ENCODE results near the gene CCDC192. TPM values are rescaled to one million over a fixed set of nuclear protein-coding genes. Genes with fewer than 3 reads are reported as not detected.
A peak's percentile ranks its signal among the peaks of the same experiment; 100 is the strongest.

Gene CCDC192
- total RNA-seq, 4 donors from 2014 or later = 0.87 to 2.1 (median 1.9) TPM

- no peak overlapping the region for H3K27ac ChIP-seq
- H3K4me3 ChIP-seq = no peak overlapping the region
- no peak for DNase-seq (ENCODE audit: low spot score in 2 of 2)
- H3K36me3 ChIP-seq = no peaks in the 10 kb centered on the region
- H3K9me3 ChIP-seq = no peaks in the 10 kb centered on the region
- TF ChIP-seq EP300 (IDR thresholded peaks at IDR 0.05) = no peak
- no peak for TF ChIP-seq POLR2A (IDR thresholded peaks at IDR 0.05)
- no peak for TF ChIP-seq CTCF (IDR thresholded peaks at IDR 0.05)
- no peaks in the 10 kb centered on the region for H3K4me1 ChIP-seq
- WGBS, 2 donors = 56% methylated on average over 2 of the region's 2 CpGs
- no peaks in the 10 kb centered on the region for H3K27me3 ChIP-seq
These were observed 196.0 kb downstream of the CCDC192 start for GRCh38 chr5:127899214-127899610.

GRCh38 chr5:127906562-127907204, 203.5 kb downstream of the CCDC192 start:
- DNase-seq (ENCODE audit: low spot score in 2 of 2) = no peak
- 95 to 96% methylated on average over 2 of the region's 2 CpGs for WGBS, 2 donors
- Histone ChIP-seq H3K27ac (no peak overlapping the region), H3K27me3 (no peaks in the 10 kb centered on the region), H3K36me3 (no peaks in the 10 kb centered on the region), H3K9me3 (no peaks in the 10 kb centered on the region), H3K4me1 (peaks cover 0 to 10% (median 0%) of the 10 kb centered on the region in 4 donors), H3K4me3 (no peak overlapping the region)
- TF ChIP-seq EP300 (IDR thresholded peaks at IDR 0.05) (no peak), POLR2A (IDR thresholded peaks at IDR 0.05) (no peak), CTCF (IDR thresholded peaks at IDR 0.05) (no peak)

- no peak overlapping the region for H3K27ac ChIP-seq
- 63 to 74% methylated on average over 2 of the region's 2 CpGs for WGBS, 2 donors
- H3K4me3 ChIP-seq = no peak overlapping the region
- no peaks in the 10 kb centered on the region for H3K9me3 ChIP-seq
- TF ChIP-seq CTCF (IDR thresholded peaks at IDR 0.05) (no peak), POLR2A (IDR thresholded peaks at IDR 0.05) (no peak), EP300 (IDR thresholded peaks at IDR 0.05) (no peak)
- H3K27me3 ChIP-seq = no peaks in the 10 kb centered on the region
- H3K36me3 ChIP-seq = no peaks in the 10 kb centered on the region
- peaks cover 0 to 10% (median 0%) of the 10 kb centered on the region in 4 donors for H3K4me1 ChIP-seq
- DNase-seq (ENCODE audit: low spot score in 2 of 2) = no peak
These were observed 204.7 kb downstream of the CCDC192 start for GRCh38 chr5:127907907-127908306.

GRCh38 chr5:127909066-127909465, 205.9 kb downstream of the CCDC192 start:
- Histone ChIP-seq H3K27me3 (no peaks in the 10 kb centered on the region), H3K36me3 (no peaks in the 10 kb centered on the region), H3K4me1 (peaks cover 0 to 10% (median 0%) of the 10 kb centered on the region in 4 donors), H3K27ac (no peak overlapping the region), H3K9me3 (no peaks in the 10 kb centered on the region), H3K4me3 (no peak overlapping the region)
- peak in 1 of 5 experiments; percentile 24 for TF ChIP-seq CTCF (IDR thresholded peaks at IDR 0.05)
- TF ChIP-seq POLR2A (IDR thresholded peaks at IDR 0.05) = no peak
- DNase-seq (ENCODE audit: low spot score in 2 of 2) = no peak
- 36 to 51% methylated on average over 3 of the region's 3 CpGs for WGBS, 2 donors

GRCh38 chr5:127909821-127910220, 206.6 kb downstream of the CCDC192 start:
- TF ChIP-seq POLR2A (IDR thresholded peaks at IDR 0.05) (no peak), CTCF (IDR thresholded peaks at IDR 0.05) (no peak), EP300 (IDR thresholded peaks at IDR 0.05) (no peak)
- no peaks in the 10 kb centered on the region for H3K36me3 ChIP-seq
- H3K9me3 ChIP-seq = no peaks in the 10 kb centered on the region
- H3K27ac ChIP-seq = no peak overlapping the region
- no peak overlapping the region for H3K4me3 ChIP-seq
- peaks cover 0 to 10% (median 0%) of the 10 kb centered on the region in 4 donors for H3K4me1 ChIP-seq
- no peaks in the 10 kb centered on the region for H3K27me3 ChIP-seq
- 68 to 74% methylated on average over 1 of the region's 1 CpG for WGBS, 2 donors
- no peak for DNase-seq (ENCODE audit: low spot score in 2 of 2)

Measured in tibial nerve (tissue), 4 donors.